ENCODE measurements around the gene AARS2.
A peak's percentile ranks its signal among the peaks of the same experiment; 100 is the strongest.
"Not testable (repeated sequence)": the region's sequence is repeated elsewhere in the genome, so short reads cannot be mapped to it uniquely, and the experiment has no call there.

Gene AARS2

GRCh38 chr6:44312901-44313788 lies at the start of gene AARS2:
Gene AARS2, minus strand, starts transcription at chr6:44313347. Its CDS starts 24 bp downstream, at chr6:44313323.
- peak within 1 kb of the TSS; percentile 86 for H3K27ac ChIP-seq
- TF ChIP-seq Cebpa-rat (IDR thresholded peaks at IDR 0.05), result no peak

GRCh38 chr6:44361947-44362346 lies 48.8 kb upstream of the AARS2 start:
- H3K9me3 ChIP-seq, result no peaks in the 10 kb centered on the region
- no peak overlapping the region for H3K9ac ChIP-seq
- H3K27me3 ChIP-seq, result no peaks in the 10 kb centered on the region
- no peak overlapping the region for H3K27ac ChIP-seq
- no peak overlapping the region for H3K4me2 ChIP-seq
- H3K4me1 ChIP-seq, result peaks cover 15% of the 10 kb centered on the region
- no peaks in the 10 kb centered on the region for H3K36me3 ChIP-seq
- TF ChIP-seq Cebpa-rat (IDR thresholded peaks at IDR 0.05), result no peak
- no peaks in the 10 kb centered on the region for H4K20me1 ChIP-seq
- no peak overlapping the region for H3K4me3 ChIP-seq

More at GRCh38 chr6:44312901-44313788, at the start of gene AARS2:
- Histone ChIP-seq H3K4me1 (peaks cover 11% of the 10 kb centered on the region), H3K4me3 (peak within 1 kb of the TSS; percentile 93), H3K9ac (peak within 1 kb of the TSS; percentile 92), H3K9me3 (no peaks in the 10 kb centered on the region), H4K20me1 (no peaks in the 10 kb centered on the region), H3K36me3 (peaks cover 37% of the 10 kb centered on the region), H3K27me3 (no peaks in the 10 kb centered on the region), H3K4me2 (peak within 1 kb of the TSS; percentile 94)

GRCh38 chr6:44359973-44360372 lies 46.8 kb upstream of the AARS2 start:
- Histone ChIP-seq H3K4me2 (no peak overlapping the region), H3K27me3 (no peaks in the 10 kb centered on the region), H3K9ac (no peak overlapping the region), H3K36me3 (no peaks in the 10 kb centered on the region), H3K9me3 (no peaks in the 10 kb centered on the region), H3K27ac (no peak overlapping the region), H3K4me3 (no peak overlapping the region), H4K20me1 (no peaks in the 10 kb centered on the region), H3K4me1 (peaks cover 10% of the 10 kb centered on the region)
- TF ChIP-seq Cebpa-rat (IDR thresholded peaks at IDR 0.05), result no peak

DNA sequence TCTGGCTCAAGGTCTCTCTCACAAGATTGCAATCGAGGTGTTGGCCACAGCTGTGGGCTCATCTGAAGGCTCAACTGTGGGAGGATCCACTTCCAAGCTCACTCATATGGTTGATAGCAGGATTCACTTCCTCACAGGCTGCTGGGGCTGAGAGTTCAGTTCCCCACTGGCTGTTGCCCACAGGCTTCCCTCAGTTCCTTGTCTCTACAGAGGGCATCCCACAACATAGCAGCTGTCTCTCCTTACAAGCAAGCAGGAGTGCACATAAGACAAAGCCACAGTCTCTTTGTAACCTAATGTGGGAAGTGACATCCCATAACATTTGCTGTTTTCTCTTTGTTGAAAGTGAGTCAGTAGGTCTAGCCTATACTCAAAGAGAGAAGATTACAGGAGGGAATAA lies 43.3 kb upstream of the AARS2 start:
- no peaks in the 10 kb centered on the region for H3K36me3 ChIP-seq
- no peak overlapping the region for H3K27ac ChIP-seq
- no peaks in the 10 kb centered on the region for H4K20me1 ChIP-seq
- no peaks in the 10 kb centered on the region for H3K9me3 ChIP-seq
- H3K4me3 ChIP-seq, result no peak overlapping the region
- H3K9ac ChIP-seq, result no peak overlapping the region
- TF ChIP-seq Cebpa-rat (IDR thresholded peaks at IDR 0.05), result no peak
- H3K4me2 ChIP-seq, result no peak overlapping the region
- no peaks in the 10 kb centered on the region for H3K27me3 ChIP-seq
- H3K4me1 ChIP-seq, result no peaks in the 10 kb centered on the region

DNA sequence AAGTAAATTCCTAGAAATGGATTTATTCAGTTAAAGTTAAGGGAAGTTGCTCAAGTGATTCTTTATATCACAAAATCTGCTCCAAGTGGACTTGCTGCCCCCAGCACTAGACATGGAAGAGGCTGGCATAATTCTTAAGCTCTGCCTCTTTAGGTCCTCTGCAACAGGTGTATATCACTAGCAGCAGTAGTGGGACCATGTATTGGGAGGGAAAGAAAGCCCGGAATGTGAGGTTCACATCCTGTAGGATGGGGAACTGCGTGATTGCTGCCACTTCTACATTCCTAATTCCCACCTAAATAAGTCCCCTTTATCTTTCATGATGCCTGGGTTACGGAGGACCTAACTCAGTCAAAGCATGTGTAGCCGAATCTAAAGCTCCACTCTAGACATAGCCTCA lies 42.5 kb upstream of the AARS2 start:
- Histone ChIP-seq H3K4me2 (no peak overlapping the region), H3K4me3 (no peak overlapping the region), H3K4me1 (no peaks in the 10 kb centered on the region), H3K27ac (no peak overlapping the region), H3K9me3 (no peaks in the 10 kb centered on the region), H3K9ac (no peak overlapping the region), H3K27me3 (no peaks in the 10 kb centered on the region), H4K20me1 (no peaks in the 10 kb centered on the region), H3K36me3 (no peaks in the 10 kb centered on the region)
- no peak for TF ChIP-seq Cebpa-rat (IDR thresholded peaks at IDR 0.05)

- Histone ChIP-seq H3K4me3 (no peak overlapping the region), H3K9ac (no peak overlapping the region), H3K4me2 (no peak overlapping the region), H4K20me1 (no peaks in the 10 kb centered on the region), H3K27me3 (no peaks in the 10 kb centered on the region), H3K9me3 (no peaks in the 10 kb centered on the region), H3K4me1 (no peaks in the 10 kb centered on the region), H3K27ac (no peak overlapping the region), H3K36me3 (no peaks in the 10 kb centered on the region)
- TF ChIP-seq Cebpa-rat (IDR thresholded peaks at IDR 0.05), result no peak
Observed at GRCh38 chr6:44353336-44353735, 40.2 kb upstream of the AARS2 start.

DNA sequence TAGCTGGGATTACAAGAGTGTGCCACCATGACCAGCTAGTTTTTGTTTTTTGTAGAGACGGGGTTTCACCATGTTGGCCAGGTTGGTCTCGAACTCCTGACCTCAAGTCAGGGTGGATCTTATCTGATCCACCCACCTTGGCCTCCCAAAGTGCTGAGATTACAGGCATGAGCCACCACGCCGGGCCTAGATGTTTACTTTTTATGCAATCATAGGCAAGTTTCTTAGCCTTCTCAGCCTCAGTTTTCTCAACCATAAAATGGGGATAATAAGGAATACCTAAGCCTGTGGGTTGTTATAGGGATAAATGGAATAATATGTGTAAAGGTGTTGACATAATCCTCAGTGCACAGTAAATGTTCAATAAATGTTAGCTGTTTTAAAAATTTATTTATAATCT lies 39.1 kb upstream of the AARS2 start:
- Histone ChIP-seq H4K20me1 (no peaks in the 10 kb centered on the region), H3K4me3 (no peak overlapping the region), H3K9ac (no peak overlapping the region), H3K27me3 (no peaks in the 10 kb centered on the region), H3K4me2 (no peak overlapping the region), H3K9me3 (no peaks in the 10 kb centered on the region), H3K4me1 (no peaks in the 10 kb centered on the region), H3K27ac (no peak overlapping the region), H3K36me3 (no peaks in the 10 kb centered on the region)
- TF ChIP-seq Cebpa-rat (IDR thresholded peaks at IDR 0.05), result no peak

- H3K27me3 ChIP-seq, H3K9me3 ChIP-seq, H3K4me3 ChIP-seq, H3K27ac ChIP-seq, H3K4me1 ChIP-seq, H3K9ac ChIP-seq, H3K4me2 ChIP-seq, H4K20me1 ChIP-seq, H3K36me3 ChIP-seq: not testable (repeated sequence)
Observed at GRCh38 chr6:44350650-44350994, 37.5 kb upstream of the AARS2 start.

DNA sequence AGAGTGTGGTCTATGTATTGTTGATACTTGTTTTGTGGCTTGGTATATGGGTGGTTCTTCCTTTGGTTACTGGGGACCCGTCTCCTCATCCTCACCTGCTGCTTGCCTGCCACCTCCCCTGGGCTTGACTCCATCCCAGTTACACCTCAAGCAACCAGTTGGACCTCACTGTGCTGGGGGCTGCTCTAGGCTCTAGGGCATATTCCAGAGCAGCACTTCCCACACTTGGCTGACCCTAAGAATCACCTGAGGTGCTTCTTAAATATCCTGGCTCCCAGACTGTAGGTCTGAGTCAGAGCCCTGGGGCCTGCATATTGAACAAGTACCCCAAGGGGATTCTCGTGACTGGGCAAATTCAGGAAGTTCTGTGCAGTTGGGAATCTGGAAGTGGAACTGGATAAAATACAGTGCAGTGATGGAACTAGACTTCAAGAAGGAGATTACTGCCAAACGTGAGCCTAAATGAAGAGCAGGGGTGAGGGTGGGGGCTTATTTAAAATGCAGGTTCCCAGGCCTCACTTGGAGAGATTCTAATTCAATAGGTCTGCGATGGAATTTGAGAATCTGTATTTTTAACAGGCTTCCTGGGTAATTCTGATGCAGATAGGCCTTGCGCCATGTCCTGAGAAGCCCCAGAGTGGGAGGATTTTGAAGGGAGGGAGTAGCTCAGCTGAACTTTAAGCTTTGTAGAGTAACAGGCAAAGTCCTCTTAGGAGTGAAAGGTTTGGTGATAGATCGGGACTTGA lies 36.9 kb upstream of the AARS2 start:
- H4K20me1 ChIP-seq, result no peaks in the 10 kb centered on the region
- H3K27ac ChIP-seq, result no peak overlapping the region
- peaks cover 2% of the 10 kb centered on the region; the same call in 1 of the 2 replicates for H3K27me3 ChIP-seq
- H3K4me2 ChIP-seq, result no peak overlapping the region
- H3K4me1 ChIP-seq, result no peaks in the 10 kb centered on the region
- no peak overlapping the region for H3K4me3 ChIP-seq
- H3K9me3 ChIP-seq, result no peaks in the 10 kb centered on the region
- no peaks in the 10 kb centered on the region for H3K36me3 ChIP-seq
- TF ChIP-seq Cebpa-rat (IDR thresholded peaks at IDR 0.05), result no peak
- H3K9ac ChIP-seq, result no peak overlapping the region

DNA sequence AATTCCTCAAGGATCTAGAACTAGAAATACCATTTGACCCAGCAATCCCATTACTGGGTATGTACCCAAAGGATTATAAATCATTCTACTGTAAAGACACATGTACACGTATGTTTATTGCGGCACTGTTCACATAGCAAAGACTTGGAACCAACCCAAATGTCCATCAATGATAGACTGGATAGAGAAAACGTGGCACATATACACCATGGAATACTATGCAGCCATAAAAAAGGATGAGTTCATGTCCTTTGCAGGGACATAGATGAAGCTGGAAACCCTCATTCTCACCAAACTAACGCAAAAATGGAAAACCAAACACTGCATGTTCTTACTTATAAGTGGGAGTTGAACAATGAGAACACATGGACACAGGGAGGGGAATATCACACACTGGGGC lies 33.7 kb upstream of the AARS2 start:
- H3K27ac ChIP-seq, H3K4me1 ChIP-seq, H3K36me3 ChIP-seq, H3K4me3 ChIP-seq, H3K9me3 ChIP-seq, H3K4me2 ChIP-seq, H3K9ac ChIP-seq, H4K20me1 ChIP-seq: not testable (repeated sequence)
- H3K27me3 ChIP-seq, result peaks cover 33% of the 10 kb centered on the region

Data from BLaER1 (cell line).